ENCODE data around the gene LRRTM4.

The LRRTM4 gene

DNA sequence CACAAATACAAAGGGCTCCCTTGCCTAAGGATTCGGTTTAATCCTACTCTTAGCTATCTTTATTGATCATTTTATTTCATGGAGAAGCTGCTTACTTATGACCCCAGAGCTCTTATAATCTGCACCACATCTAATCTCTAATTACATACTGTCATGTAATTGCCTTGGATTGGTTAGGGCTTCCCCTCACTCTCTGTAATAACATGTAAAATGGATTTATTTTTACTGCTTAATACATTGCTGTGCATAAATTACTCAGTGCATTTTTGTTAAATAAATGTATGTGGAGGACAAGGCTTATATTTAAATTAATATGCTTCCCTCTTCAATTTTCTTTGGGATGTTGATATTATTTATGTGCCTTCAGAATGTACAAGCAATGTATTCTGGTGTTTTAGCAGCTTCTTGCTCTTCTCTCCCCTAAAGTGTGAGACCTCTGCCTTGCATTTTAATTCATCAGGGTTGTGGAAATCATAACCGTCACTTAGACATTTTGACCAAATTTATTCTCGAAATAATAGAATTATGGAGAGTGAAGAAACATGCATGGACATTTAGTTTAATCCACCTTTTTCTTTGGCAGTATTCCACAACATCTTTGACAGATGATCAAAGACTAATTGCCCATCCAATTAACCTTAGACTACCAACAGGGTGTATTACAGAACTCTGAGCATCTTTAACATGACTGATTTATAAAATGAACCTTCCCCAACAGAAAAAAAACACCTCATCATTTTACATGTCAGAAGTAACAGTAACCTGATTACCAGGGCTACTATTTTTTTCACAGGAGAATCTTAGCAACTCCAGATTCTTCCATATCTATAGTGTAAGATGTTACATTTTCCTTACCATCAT lies 692.6 kb downstream of the LRRTM4 start:
- TF ChIP-seq SIN3A (IDR thresholded peaks at IDR 0.05; ENCODE audit: borderline replicate concordance, insufficient read depth, low read length) (no peak), TAF1 (IDR thresholded peaks at IDR 0.05; ENCODE audit: borderline replicate concordance, insufficient read depth, low read length) (no peak), POLR2AphosphoS5 (IDR thresholded peaks at IDR 0.05; ENCODE audit: low read depth, low read length) (no peak), FOXP2 (optimal IDR thresholded peaks at IDR 0.05; ENCODE audit: borderline replicate concordance, extremely low read depth, extremely low read length, insufficient read depth) (no peak)
- TF ChIP-seq, protein P1, sequence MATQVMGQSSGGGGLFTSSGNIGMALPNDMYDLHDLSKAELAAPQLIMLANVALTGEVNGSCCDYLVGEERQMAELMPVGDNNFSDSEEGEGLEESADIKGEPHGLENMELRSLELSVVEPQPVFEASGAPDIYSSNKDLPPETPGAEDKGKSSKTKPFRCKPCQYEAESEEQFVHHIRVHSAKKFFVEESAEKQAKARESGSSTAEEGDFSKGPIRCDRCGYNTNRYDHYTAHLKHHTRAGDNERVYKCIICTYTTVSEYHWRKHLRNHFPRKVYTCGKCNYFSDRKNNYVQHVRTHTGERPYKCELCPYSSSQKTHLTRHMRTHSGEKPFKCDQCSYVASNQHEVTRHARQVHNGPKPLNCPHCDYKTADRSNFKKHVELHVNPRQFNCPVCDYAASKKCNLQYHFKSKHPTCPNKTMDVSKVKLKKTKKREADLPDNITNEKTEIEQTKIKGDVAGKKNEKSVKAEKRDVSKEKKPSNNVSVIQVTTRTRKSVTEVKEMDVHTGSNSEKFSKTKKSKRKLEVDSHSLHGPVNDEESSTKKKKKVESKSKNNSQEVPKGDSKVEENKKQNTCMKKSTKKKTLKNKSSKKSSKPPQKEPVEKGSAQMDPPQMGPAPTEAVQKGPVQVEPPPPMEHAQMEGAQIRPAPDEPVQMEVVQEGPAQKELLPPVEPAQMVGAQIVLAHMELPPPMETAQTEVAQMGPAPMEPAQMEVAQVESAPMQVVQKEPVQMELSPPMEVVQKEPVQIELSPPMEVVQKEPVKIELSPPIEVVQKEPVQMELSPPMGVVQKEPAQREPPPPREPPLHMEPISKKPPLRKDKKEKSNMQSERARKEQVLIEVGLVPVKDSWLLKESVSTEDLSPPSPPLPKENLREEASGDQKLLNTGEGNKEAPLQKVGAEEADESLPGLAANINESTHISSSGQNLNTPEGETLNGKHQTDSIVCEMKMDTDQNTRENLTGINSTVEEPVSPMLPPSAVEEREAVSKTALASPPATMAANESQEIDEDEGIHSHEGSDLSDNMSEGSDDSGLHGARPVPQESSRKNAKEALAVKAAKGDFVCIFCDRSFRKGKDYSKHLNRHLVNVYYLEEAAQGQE (IDR thresholded peaks at IDR 0.05; ENCODE audit: insufficient read depth in 1 of 2, low read depth in 2 of 2, low read length in 2 of 2), result no peak

DNA sequence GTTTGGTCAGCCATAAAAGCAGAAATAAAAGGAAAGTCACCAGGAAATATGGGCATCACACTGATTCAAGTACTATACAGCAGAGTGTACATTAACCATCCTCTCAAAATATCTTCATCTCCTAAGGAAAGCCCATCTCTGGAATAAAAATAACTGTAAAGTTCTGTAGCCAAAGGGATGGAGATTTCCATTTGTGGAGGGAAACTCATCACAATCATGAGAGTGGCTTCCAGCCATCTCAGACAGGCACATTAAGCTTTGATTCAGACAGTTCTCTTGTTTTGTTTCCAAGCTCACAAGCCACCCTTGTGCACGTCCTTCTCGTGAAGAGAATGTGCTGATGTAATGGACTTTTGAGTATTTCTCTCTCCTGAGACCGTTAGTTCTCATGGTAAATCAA lies 695.5 kb downstream of the LRRTM4 start:
- TF ChIP-seq POLR2AphosphoS5 (IDR thresholded peaks at IDR 0.05; ENCODE audit: low read depth, low read length), result no peak
- TF ChIP-seq SIN3A (IDR thresholded peaks at IDR 0.05; ENCODE audit: borderline replicate concordance, insufficient read depth, low read length), result no peak

DNA sequence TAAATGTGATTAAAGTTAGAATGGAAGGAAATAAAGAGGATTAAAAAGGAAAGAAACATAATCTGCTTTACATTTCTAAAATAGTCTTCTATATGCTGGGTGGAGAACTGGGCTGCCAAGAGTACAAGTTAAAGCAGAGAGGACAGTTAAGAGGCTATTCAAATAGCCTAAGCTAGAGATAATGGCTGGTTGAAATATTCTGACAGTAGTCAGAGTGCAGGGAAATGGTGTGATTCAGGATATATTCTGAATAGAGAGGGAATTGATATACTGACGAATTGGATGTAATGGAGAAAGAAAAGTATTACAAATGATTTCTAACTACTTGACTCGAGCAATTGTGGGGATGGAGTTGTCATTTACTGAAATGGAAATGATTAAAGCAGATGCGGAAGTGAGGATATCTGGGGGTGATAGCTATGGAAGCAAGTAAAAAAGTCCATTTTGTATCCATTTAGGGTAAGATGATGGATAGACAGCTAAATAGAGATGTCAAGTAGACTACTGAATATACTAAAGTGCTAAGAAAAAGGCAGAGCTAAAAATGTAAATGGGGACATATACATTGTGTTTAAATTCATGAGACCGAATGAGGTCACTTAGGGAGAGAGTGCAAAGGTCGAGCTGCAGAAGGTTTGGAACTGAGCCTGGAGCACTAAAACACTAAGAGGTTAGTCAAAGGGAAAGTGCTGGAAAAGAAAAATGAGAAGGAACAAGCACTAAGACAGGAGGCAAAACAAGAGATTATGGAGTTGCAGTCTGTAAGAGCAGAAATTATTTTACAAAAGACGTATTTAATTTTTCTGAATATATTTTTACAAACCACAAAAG lies 696.8 kb downstream of the LRRTM4 start:
- TF ChIP-seq FOXP2 (optimal IDR thresholded peaks at IDR 0.05; ENCODE audit: borderline replicate concordance, extremely low read depth, extremely low read length, insufficient read depth) (no peak), POLR2AphosphoS5 (IDR thresholded peaks at IDR 0.05; ENCODE audit: low read depth, low read length) (no peak), TAF1 (IDR thresholded peaks at IDR 0.05; ENCODE audit: borderline replicate concordance, insufficient read depth, low read length) (no peak), SIN3A (IDR thresholded peaks at IDR 0.05; ENCODE audit: borderline replicate concordance, insufficient read depth, low read length) (no peak)
- TF ChIP-seq, protein P1 (IDR thresholded peaks at IDR 0.05; ENCODE audit: insufficient read depth in 1 of 2, low read depth in 2 of 2, low read length in 2 of 2), result no peak

DNA sequence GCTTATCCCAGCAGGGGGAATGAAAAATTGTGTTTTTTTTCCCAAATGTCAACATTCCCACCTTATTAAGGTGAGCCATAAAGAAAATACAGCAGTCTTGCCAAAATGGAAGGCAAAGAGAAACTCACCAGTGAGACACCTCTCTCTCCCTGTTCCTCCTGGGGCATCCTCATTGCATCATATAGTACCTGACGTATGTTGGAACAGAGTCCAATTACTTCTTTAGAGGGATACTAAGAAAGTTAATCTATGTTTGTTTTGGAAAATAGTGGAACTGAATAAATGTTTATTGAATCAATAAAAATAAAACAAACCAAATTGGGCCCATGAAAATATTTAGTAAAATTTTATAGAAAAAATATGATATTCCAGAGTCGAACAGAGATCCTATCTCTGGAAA lies 700.4 kb downstream of the LRRTM4 start:
- TF ChIP-seq SIN3A (IDR thresholded peaks at IDR 0.05; ENCODE audit: borderline replicate concordance, insufficient read depth, low read length) (no peak), FOXP2 (optimal IDR thresholded peaks at IDR 0.05; ENCODE audit: borderline replicate concordance, extremely low read depth, extremely low read length, insufficient read depth) (no peak), TAF1 (IDR thresholded peaks at IDR 0.05; ENCODE audit: borderline replicate concordance, insufficient read depth, low read length) (no peak), POLR2AphosphoS5 (IDR thresholded peaks at IDR 0.05; ENCODE audit: low read depth, low read length) (no peak)
- TF ChIP-seq, protein P1 (IDR thresholded peaks at IDR 0.05; ENCODE audit: insufficient read depth in 1 of 2, low read depth in 2 of 2, low read length in 2 of 2), result no peak

DNA sequence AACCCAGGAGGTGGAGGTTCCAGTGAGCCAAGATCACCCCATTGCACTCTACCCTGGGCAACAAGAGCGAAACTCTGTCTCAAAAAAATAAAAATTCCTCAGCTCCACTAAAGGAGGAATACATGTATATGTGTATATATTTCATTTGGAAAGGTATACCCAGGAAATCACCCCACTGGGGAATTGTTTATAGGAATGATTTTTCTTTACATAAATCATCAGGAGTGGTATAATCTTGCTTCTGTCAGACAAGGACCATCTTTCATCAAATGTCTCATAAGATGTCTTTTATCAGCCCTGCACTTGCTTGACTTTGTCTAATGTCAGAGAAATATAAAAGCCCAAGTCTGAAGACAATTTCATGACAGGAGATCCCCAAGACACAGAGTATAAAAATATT lies 709.1 kb downstream of the LRRTM4 start:
- no peak for TF ChIP-seq FOXP2 (optimal IDR thresholded peaks at IDR 0.05; ENCODE audit: borderline replicate concordance, extremely low read depth, extremely low read length, insufficient read depth)
- no peak for TF ChIP-seq TAF1 (IDR thresholded peaks at IDR 0.05; ENCODE audit: borderline replicate concordance, insufficient read depth, low read length)
- TF ChIP-seq SIN3A (IDR thresholded peaks at IDR 0.05; ENCODE audit: borderline replicate concordance, insufficient read depth, low read length), result no peak
- TF ChIP-seq, protein P1 (IDR thresholded peaks at IDR 0.05; ENCODE audit: insufficient read depth in 1 of 2, low read depth in 2 of 2, low read length in 2 of 2), result no peak
- TF ChIP-seq POLR2AphosphoS5 (IDR thresholded peaks at IDR 0.05; ENCODE audit: low read depth, low read length), result no peak
